GM11168 (cell line): ENCODE results near the gene SERHL2.
"Not testable (repeated sequence)": the region's sequence is repeated elsewhere in the genome, so short reads cannot be mapped to it uniquely, and the experiment has no call there.

Experiments
- in situ Hi-C: fragments of 300-500 bp; cut with MboI; formaldehyde crosslinking; loops from one replicate; pipeline ENCODE4 v1.12.0; 2022; ENCODE audit warnings: low sequenced_read_pairs; ENCODE audit not compliant: unreplicated experiment

Gene SERHL2

GRCh38 chr22:42570580-42570979, 16.8 kb downstream of the SERHL2 start:
- in situ Hi-C loops = not testable (repeated sequence)

- in situ Hi-C loops = not testable (repeated sequence)
These were observed 17.3 kb downstream of the SERHL2 start for GRCh38 chr22:42571068-42571467.

- in situ Hi-C loops = not testable (repeated sequence)
These were observed 20.3 kb downstream of the SERHL2 start for GRCh38 chr22:42574046-42574445.

GRCh38 chr22:42574468-42574867, 20.7 kb downstream of the SERHL2 start:
- in situ Hi-C loops = not testable (repeated sequence)

- in situ Hi-C loops = loop anchor here (5.0 kb wide), 1 partner anchor 64 kb away; no protein-coding TSS in a partner anchor
These were observed 22.3 kb downstream of the SERHL2 start for GRCh38 chr22:42575996-42576574.

GRCh38 chr22:42577141-42577540, 23.4 kb downstream of the SERHL2 start:
- in situ Hi-C loops = loop anchor here (5.0 kb wide), 1 partner anchor 65 kb away; no protein-coding TSS in a partner anchor

GRCh38 chr22:42577623-42578240, 24.0 kb downstream of the SERHL2 start:
- in situ Hi-C loops = loop anchor here (5.0 kb wide), 1 partner anchor 65 kb away; no protein-coding TSS in a partner anchor

- in situ Hi-C loops = not testable (repeated sequence)
These were observed 26.3 kb downstream of the SERHL2 start for GRCh38 chr22:42580040-42580439.

GRCh38 chr22:42581194-42581761, 27.5 kb downstream of the SERHL2 start:
- in situ Hi-C loops = not testable (repeated sequence)

GRCh38 chr22:42581762-42582716, 28.3 kb downstream of the SERHL2 start:
- in situ Hi-C loops = no loop called here

GRCh38 chr22:42582987-42583386, 29.2 kb downstream of the SERHL2 start:
- in situ Hi-C loops = no loop called here

GRCh38 chr22:42584364-42584940, 30.7 kb downstream of the SERHL2 start:
- in situ Hi-C loops = no loop called here

- in situ Hi-C loops = no loop called here
These were observed 31.3 kb downstream of the SERHL2 start for GRCh38 chr22:42585096-42585495.

- in situ Hi-C loops = no loop called here
These were observed 32.6 kb downstream of the SERHL2 start for GRCh38 chr22:42586381-42586780.

- in situ Hi-C loops = no loop called here
These were observed 33.9 kb downstream of the SERHL2 start for GRCh38 chr22:42587588-42588175.

- in situ Hi-C loops = no loop called here
These were observed 38.2 kb downstream of the SERHL2 start for GRCh38 chr22:42591987-42592386.

GRCh38 chr22:42595434-42595833, 41.7 kb downstream of the SERHL2 start:
- in situ Hi-C loops = no loop called here

GRCh38 chr22:42596336-42596735, 42.6 kb downstream of the SERHL2 start:
- in situ Hi-C loops = no loop called here

GRCh38 chr22:42596863-42597530, 43.2 kb downstream of the SERHL2 start:
- in situ Hi-C loops = no loop called here
